Thyroid gland (tissue), 4 donors: ENCODE results near the gene DNAJC21. TPM values are rescaled to one million over a fixed set of nuclear protein-coding genes. Genes with fewer than 3 reads are reported as not detected.

ENCODE experiments used
- DNase-seq, 2 donors: peaks; one replicate each; pipeline ENCODE4 v3.0.0-alpha.2; 2019
- H3K27ac ChIP-seq, 3 donors: fragments of 200-600 bp; sonication (generic); 1 replicate in 2 of 3; 2 replicates in 1 of 3; pipeline ENCODE4 v1.5.1; 2016 to 2019; ENCODE audit warnings: mild to moderate bottlenecking in 1 of 3, moderate library complexity in 1 of 3
- H3K27me3 ChIP-seq: fragments of 200-600 bp; sonication (generic); one replicate; pipeline ENCODE4 v1.5.1; 2019
- H3K36me3 ChIP-seq, 2 donors: fragments of 200-600 bp; sonication (generic); one replicate each; pipeline ENCODE4 v1.5.1; 2016 to 2019
- H3K4me1 ChIP-seq, 2 donors: fragments of 200-600 bp; sonication (generic); one replicate each; pipeline ENCODE4 v1.5.1; 2017 to 2019
- H3K4me3 ChIP-seq, 3 donors: fragments of 200-600 bp; sonication (generic); replicated peaks in 1 of 3; 1 replicate in 2 of 3; 2 replicates in 1 of 3; pipeline ENCODE4 v1.5.1; 2016; ENCODE audit warnings: mild to moderate bottlenecking in 1 of 3
- H3K9me3 ChIP-seq: fragments of 200-600 bp; sonication (generic); one replicate; pipeline ENCODE4 v1.5.1; 2017
- POLR2A ChIP-seq, 2 donors: fragments of 450-650 bp; IDR thresholded peaks; one replicate each; pipeline ENCODE4 v1.6.1; 2017; ENCODE audit warnings: antibody characterized with exemption in 2 of 2, mild to moderate bottlenecking in 2 of 2, moderate library complexity in 1 of 2
- WGBS, 2 donors: methylation state at CpG; one replicate each; pipeline ENCODE4 v1.1.5; 2017; 5-methylcytosine and 5-hydroxymethylcytosine counted together
- intact Hi-C: fragments of 100-400 bp; cut with DNase I; formaldehyde crosslinking; loops from one replicate; pipeline ENCODE4 v1.15.1; 2023
- total RNA-seq, 4 donors: library from RNA; depleted of rRNA; stranded (reverse); fragments of >200 nt; gene quantifications; one replicate each; pipeline ENCODE4 v1.2.3, GENCODE V29; 2016
- TF ChIP-seq, protein P1 (sequence below), 6 experiments: fragments of 200-600 bp in 3 of 6; fragments of 450-650 bp in 3 of 6; sonication (generic) in 3 of 6; IDR thresholded peaks; one replicate each; pipeline ENCODE4 v1.5.1; 2016 to 2019; ENCODE audit warnings: antibody characterized with exemption in 6 of 6, mild to moderate bottlenecking in 2 of 6, inconsistent platforms in 1 of 6, moderate library complexity in 1 of 6

The DNAJC21 gene
- total RNA-seq, 4 donors from 2014 or later, result 33.5 to 68.1 (median 48.4) TPM

- intact Hi-C loops, result loop anchor here (10.0 kb wide), 1 partner anchor 518 kb away; no protein-coding TSS in a partner anchor
- no peaks in the 10 kb centered on the region for H3K9me3 ChIP-seq
- no peak overlapping the region for H3K4me3 ChIP-seq
- peaks cover 0 to 6% of the 10 kb centered on the region in 2 donors for H3K4me1 ChIP-seq
- H3K27ac ChIP-seq, result no peak overlapping the region
- no peak for TF ChIP-seq POLR2A (IDR thresholded peaks at IDR 0.05)
- TF ChIP-seq, protein P1, sequence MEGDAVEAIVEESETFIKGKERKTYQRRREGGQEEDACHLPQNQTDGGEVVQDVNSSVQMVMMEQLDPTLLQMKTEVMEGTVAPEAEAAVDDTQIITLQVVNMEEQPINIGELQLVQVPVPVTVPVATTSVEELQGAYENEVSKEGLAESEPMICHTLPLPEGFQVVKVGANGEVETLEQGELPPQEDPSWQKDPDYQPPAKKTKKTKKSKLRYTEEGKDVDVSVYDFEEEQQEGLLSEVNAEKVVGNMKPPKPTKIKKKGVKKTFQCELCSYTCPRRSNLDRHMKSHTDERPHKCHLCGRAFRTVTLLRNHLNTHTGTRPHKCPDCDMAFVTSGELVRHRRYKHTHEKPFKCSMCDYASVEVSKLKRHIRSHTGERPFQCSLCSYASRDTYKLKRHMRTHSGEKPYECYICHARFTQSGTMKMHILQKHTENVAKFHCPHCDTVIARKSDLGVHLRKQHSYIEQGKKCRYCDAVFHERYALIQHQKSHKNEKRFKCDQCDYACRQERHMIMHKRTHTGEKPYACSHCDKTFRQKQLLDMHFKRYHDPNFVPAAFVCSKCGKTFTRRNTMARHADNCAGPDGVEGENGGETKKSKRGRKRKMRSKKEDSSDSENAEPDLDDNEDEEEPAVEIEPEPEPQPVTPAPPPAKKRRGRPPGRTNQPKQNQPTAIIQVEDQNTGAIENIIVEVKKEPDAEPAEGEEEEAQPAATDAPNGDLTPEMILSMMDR (IDR thresholded peaks at IDR 0.05), result no peak
- no peak for DNase-seq
- H3K36me3 ChIP-seq, result no peaks in the 10 kb centered on the region
- WGBS, 2 donors, result 95 to 97% methylated on average over 6 of the region's 6 CpGs
- H3K27me3 ChIP-seq, result no peaks in the 10 kb centered on the region
Observed at GRCh38 chr5:35002459-35002858, 73.1 kb downstream of the DNAJC21 start.

DNA sequence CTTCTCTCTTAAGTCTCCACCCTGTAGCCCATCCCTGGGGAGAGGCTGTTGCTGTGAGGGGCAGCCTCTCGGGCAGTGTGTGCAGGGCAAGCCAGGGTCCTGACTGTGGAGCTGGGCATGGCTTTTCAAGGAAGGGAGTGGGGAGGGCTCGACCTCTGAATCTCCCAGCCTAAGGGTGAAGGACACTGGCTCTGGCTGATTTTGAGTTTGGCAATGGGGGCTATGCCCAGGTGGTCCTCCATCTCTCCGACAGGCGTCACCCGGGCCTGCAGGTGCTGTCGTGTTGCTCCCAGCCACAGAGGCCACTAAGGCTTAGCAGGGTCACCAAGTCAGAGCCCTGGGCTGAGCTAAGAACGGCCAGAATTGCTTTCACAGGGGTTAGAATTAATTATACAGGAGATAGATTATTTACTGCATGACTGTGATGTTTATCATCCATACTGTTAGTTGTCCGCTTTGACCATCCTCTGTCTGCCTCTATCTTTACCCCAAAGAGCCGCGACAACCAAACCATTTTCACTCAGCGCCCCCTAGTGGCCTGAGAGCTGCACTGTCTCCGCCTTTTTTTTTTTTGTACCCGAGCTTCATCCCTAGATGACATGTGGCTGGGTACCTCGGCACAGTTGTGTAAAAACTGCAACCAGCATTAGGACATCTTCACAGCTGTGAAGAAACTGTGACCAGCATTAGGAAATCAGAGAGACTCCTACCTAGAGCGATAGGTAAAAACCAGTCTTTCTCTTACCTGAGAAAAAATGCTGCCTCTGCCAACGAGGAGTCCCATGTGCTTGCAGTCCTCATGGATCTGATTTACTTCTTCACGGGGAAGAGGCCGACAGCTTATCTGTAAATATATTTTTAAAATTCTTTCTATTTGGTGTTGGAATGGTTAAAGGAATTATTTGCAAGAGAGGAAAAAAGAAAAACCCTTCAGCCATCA is 73.9 kb downstream of the DNAJC21 start:
- no peak overlapping the region for H3K4me3 ChIP-seq
- TF ChIP-seq, protein P1 (IDR thresholded peaks at IDR 0.05), result peak; percentile 41 to 87 (median 74)
- TF ChIP-seq POLR2A (IDR thresholded peaks at IDR 0.05), result no peak
- peak; percentile 49 to 68 for DNase-seq
- 40 to 47% methylated on average over 17 to 18 of the region's 18 CpGs for WGBS, 2 donors
- H3K9me3 ChIP-seq, result no peaks in the 10 kb centered on the region
- intact Hi-C loops, result loop anchor here (10.0 kb wide), 1 partner anchor 518 kb away; no protein-coding TSS in a partner anchor
- no peaks in the 10 kb centered on the region for H3K27me3 ChIP-seq
- no peak overlapping the region for H3K27ac ChIP-seq
- H3K36me3 ChIP-seq, result no peaks in the 10 kb centered on the region
- H3K4me1 ChIP-seq, result no peaks in the 10 kb centered on the region

- H3K9me3 ChIP-seq, result no peaks in the 10 kb centered on the region
- intact Hi-C loops, result loop anchor here (10.0 kb wide), 1 partner anchor 519 kb away; no protein-coding TSS in a partner anchor
- no peak overlapping the region for H3K27ac ChIP-seq
- no peaks in the 10 kb centered on the region for H3K27me3 ChIP-seq
- no peaks in the 10 kb centered on the region for H3K4me1 ChIP-seq
- no peak for DNase-seq
- 67 to 85% methylated on average over 3 to 4 of the region's 5 CpGs for WGBS, 2 donors
- TF ChIP-seq, protein P1 (IDR thresholded peaks at IDR 0.05), result no peak
- no peaks in the 10 kb centered on the region for H3K36me3 ChIP-seq
- no peak overlapping the region for H3K4me3 ChIP-seq
Observed at GRCh38 chr5:35004200-35004599, 74.8 kb downstream of the DNAJC21 start.

DNA sequence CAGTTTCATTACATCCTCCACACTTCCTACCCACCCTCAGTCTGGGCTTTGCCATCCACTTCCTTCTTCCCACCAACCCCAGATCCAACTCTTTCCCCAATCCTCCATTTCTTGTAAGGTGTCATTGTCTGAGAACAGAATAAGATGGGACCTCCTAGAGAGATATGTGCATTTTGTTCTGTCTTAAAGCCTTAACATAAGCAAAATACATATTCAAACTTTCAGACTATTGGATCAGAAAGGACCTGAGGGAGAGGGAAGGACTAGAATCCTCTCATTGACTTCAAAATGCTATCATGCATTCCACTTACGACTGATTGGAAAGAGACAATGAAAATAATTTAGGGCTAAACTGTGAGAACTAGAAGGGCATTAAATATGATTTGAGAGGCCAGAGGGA is 75.4 kb downstream of the DNAJC21 start:
- H3K4me3 ChIP-seq, result no peak overlapping the region
- H3K27me3 ChIP-seq, result no peaks in the 10 kb centered on the region
- no peaks in the 10 kb centered on the region for H3K36me3 ChIP-seq
- intact Hi-C loops, result loop anchor here (10.0 kb wide), 1 partner anchor 520 kb away; no protein-coding TSS in a partner anchor
- DNase-seq, result no peak
- TF ChIP-seq, protein P1 (IDR thresholded peaks at IDR 0.05), result no peak
- TF ChIP-seq POLR2A (IDR thresholded peaks at IDR 0.05), result no peak
- no peaks in the 10 kb centered on the region for H3K4me1 ChIP-seq
- no peak overlapping the region for H3K27ac ChIP-seq
- WGBS, 2 donors, result 89 to 93% methylated on average over 1 of the region's 1 CpG
- H3K9me3 ChIP-seq, result no peaks in the 10 kb centered on the region

Other genes starting within 250 kb of the DNAJC21 start
- 1 to 10 TPM in 1 of 4 donors, under 1 TPM in 3; 0.45 to 7.1 (median 0.75) TPM for gene TTC23L, start 90.4 kb upstream of the DNAJC21 start, total RNA-seq
- gene RAD1, start 14.1 kb upstream of the DNAJC21 start, total RNA-seq, result 10 to 100 TPM; 31.1 to 40.7 (median 37.5) TPM
- gene BRIX1, start 13.8 kb upstream of the DNAJC21 start, total RNA-seq, result 10 to 100 TPM; 16.2 to 24.5 (median 20.8) TPM
- gene AGXT2, start 118.4 kb downstream of the DNAJC21 start, total RNA-seq, result not detected